ENCODE data around the gene PRIM2.

DNA sequence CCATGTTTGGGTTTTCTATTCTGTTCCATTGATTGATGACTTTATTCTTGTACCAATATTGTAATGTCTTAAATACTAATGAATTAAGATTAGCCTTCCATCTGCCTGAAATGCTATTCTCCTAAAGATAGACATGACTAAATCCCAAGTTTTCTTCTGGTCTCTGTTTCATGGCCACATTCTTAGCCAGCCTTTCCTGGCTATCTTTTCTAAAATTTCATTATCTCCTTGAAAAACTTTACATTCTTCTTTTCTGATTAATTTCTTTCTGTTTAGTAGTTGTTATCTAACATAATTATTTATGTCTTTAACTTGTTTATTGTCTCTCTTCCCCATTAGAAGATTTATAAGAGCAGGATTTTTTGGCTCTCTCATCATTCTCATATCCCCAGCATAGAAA, 4.4 kb upstream of the PRIM2 start:
- TF ChIP-seq CSDC2 (CRISPR knock-in tag; IDR thresholded peaks at IDR 0.05) (no peak), SNAI2 (CRISPR knock-in tag; IDR thresholded peaks at IDR 0.05) (no peak), ARNTL (CRISPR knock-in tag; IDR thresholded peaks at IDR 0.05; ENCODE audit: borderline replicate concordance, low read depth) (no peak), ZNF8 (CRISPR knock-in tag; IDR thresholded peaks at IDR 0.05) (no peak), GLIS3 (CRISPR knock-in tag; IDR thresholded peaks at IDR 0.05) (no peak), ZC3H10 (CRISPR knock-in tag; IDR thresholded peaks at IDR 0.05) (no peak), ZNF70 (CRISPR knock-in tag; IDR thresholded peaks at IDR 0.05) (no peak), TOX (CRISPR knock-in tag; IDR thresholded peaks at IDR 0.05; ENCODE audit: borderline replicate concordance) (no peak), PPARA (CRISPR knock-in tag; IDR thresholded peaks at IDR 0.05; ENCODE audit: borderline replicate concordance) (no peak), ESRRG (CRISPR knock-in tag; IDR thresholded peaks at IDR 0.05) (no peak), ZFP3 (CRISPR knock-in tag; IDR thresholded peaks at IDR 0.05) (no peak), BACH2 (CRISPR knock-in tag; IDR thresholded peaks at IDR 0.05; ENCODE audit: borderline replicate concordance) (no peak)
- TF ChIP-seq, protein P1, sequence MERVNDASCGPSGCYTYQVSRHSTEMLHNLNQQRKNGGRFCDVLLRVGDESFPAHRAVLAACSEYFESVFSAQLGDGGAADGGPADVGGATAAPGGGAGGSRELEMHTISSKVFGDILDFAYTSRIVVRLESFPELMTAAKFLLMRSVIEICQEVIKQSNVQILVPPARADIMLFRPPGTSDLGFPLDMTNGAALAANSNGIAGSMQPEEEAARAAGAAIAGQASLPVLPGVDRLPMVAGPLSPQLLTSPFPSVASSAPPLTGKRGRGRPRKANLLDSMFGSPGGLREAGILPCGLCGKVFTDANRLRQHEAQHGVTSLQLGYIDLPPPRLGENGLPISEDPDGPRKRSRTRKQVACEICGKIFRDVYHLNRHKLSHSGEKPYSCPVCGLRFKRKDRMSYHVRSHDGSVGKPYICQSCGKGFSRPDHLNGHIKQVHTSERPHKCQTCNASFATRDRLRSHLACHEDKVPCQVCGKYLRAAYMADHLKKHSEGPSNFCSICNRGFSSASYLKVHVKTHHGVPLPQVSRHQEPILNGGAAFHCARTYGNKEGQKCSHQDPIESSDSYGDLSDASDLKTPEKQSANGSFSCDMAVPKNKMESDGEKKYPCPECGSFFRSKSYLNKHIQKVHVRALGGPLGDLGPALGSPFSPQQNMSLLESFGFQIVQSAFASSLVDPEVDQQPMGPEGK (CRISPR knock-in tag; IDR thresholded peaks at IDR 0.05; ENCODE audit: borderline replicate concordance): no peak
